Breast epithelium (tissue), 3 donors: ENCODE data around the gene EIPR1.

Experiments
- CTCF ChIP-seq, 3 donors: fragments of 450-650 bp; IDR thresholded peaks; one replicate each; pipeline ENCODE4 v1.5.1; 2016 to 2017; ENCODE audit warnings: antibody characterized with exemption in 3 of 3, mild to moderate bottlenecking in 3 of 3, moderate library complexity in 3 of 3
- POLR2A ChIP-seq: fragments of 450-650 bp; IDR thresholded peaks from one replicate; pipeline ENCODE4 v1.6.1; 2016; ENCODE audit warnings: antibody characterized with exemption, mild to moderate bottlenecking, moderate library complexity
- POLR2AphosphoS5 ChIP-seq, 3 donors: sonication (generic); formaldehyde crosslinking; IDR thresholded peaks; one replicate each; pipeline ENCODE4 v1.6.1; 2017; ENCODE audit warnings: antibody characterized with exemption in 3 of 3

GRCh38 chr2:3334392-3335345, 42.9 kb downstream of the EIPR1 start:
- no peak for TF ChIP-seq CTCF (IDR thresholded peaks at IDR 0.05)
- no peak for TF ChIP-seq POLR2A
- no peak for TF ChIP-seq POLR2AphosphoS5 (IDR thresholded peaks at IDR 0.05)
